HepG2 (cell line): Measurements from ENCODE around the gene HK2. TPM values are rescaled to one million over a fixed set of nuclear protein-coding genes. Genes with fewer than 3 reads are reported as not detected.

Experiments used
- ATAC-seq: fragments of 200-7000 bp; cut with Tn5 transposase; 3 replicates; pipeline ENCODE4 v1.9.1; 2020; ENCODE audit warnings: mild to moderate bottlenecking, moderate library complexity
- BruUV-seq: library from RNA; stranded (reverse); fragments of 400-500 nt; replicated peaks from 2 replicates; lab custom pipeline; 2021; lab: Mats Ljungman, UMichigan
- CTCF ChIA-PET: fragments of 300-600 bp; formaldehyde crosslinking; extraction: SDS; loops from one replicate; lab custom pipeline; 2021; ENCODE audit warnings: low total read pairs, inconsistent platforms, low intra/inter-chr PET ratio; lab: Yijun Ruan, JAX
- POLR2A ChIA-PET: fragments of 350-600 bp; sonication (Branson Sonifier 250); formaldehyde crosslinking; loops from one replicate; lab custom pipeline; 2020; ENCODE audit warnings: antibody characterized with exemption, inconsistent platforms; lab: Yijun Ruan, JAX
- DNase-seq: peaks from one replicate; pipeline ENCODE4 v3.0.0-alpha.2; 2015; ENCODE audit warnings: low spot score
- FAIRE-seq: peaks from 3 replicates; lab custom pipeline; 2011; peaks lifted over from hg19 to GRCh38; lab: Jason Lieb, UNC
- H2AFZ ChIP-seq: one replicate; pipeline ENCODE4 v1.6.1; 2011; ENCODE audit warnings: low read length, inconsistent platforms
- H3K27ac ChIP-seq: fragments of 300-600 bp; 3 replicates; pipeline ENCODE4 v1.8.0; 2011; ENCODE audit warnings: mixed run types, mild to moderate bottlenecking, mixed read lengths, low read length, inconsistent platforms; ENCODE audit not compliant: insufficient read depth; ENCODE audit errors: extremely low read length
- H3K27me3 ChIP-seq, 2 experiments: fragments of 200-600 bp in 1 of 2; 2 replicates in 1 of 2; 3 replicates in 1 of 2; pipeline versions ENCODE4 v1.6.0 to v1.8.0; 2011; ENCODE audit warnings: low read length in 2 of 2, mild to moderate bottlenecking in 2 of 2, moderate library complexity in 2 of 2, inconsistent platforms in 1 of 2; ENCODE audit not compliant: insufficient read depth in 2 of 2, control insufficient read depth in 1 of 2
- H3K36me3 ChIP-seq, 2 experiments: fragments of 200-600 bp in 1 of 2; replicated peaks in 1 of 2; 2 replicates in 1 of 2; 3 replicates in 1 of 2; pipeline versions ENCODE4 v1.5.1 to v1.8.0; 2011; ENCODE audit warnings: low read length in 2 of 2, inconsistent platforms in 1 of 2; ENCODE audit not compliant: insufficient read depth in 2 of 2, control insufficient read depth in 1 of 2
- H3K4me1 ChIP-seq: 2 replicates; pipeline ENCODE4 v1.5.1; 2012; ENCODE audit warnings: low read length, inconsistent platforms; ENCODE audit not compliant: insufficient read depth
- H3K4me2 ChIP-seq: 2 replicates; pipeline ENCODE4 v1.6.0; 2011; ENCODE audit warnings: low read depth, low read length, inconsistent platforms
- H3K4me3 ChIP-seq, 3 experiments: fragments of 200-600 bp in 1 of 3; sonication (generic), shearing (Covaris generic) in 1 of 3; replicated peaks in 1 of 3; 2 replicates each; pipeline ENCODE4 v1.5.1; 2011 to 2016; ENCODE audit warnings: low read length in 3 of 3, inconsistent platforms in 2 of 3, low read depth in 2 of 3, mild to moderate bottlenecking in 2 of 3, control low read depth in 1 of 3, mixed read lengths in 1 of 3; ENCODE audit not compliant: insufficient read depth in 1 of 3
- H3K79me2 ChIP-seq: one replicate; pipeline ENCODE4 v1.6.1; 2011; ENCODE audit warnings: low read length, inconsistent platforms; ENCODE audit not compliant: insufficient read depth
- H3K9ac ChIP-seq: 2 replicates; pipeline ENCODE4 v1.6.0; 2011; ENCODE audit warnings: mild to moderate bottlenecking, low read depth, low read length, inconsistent platforms; ENCODE audit not compliant: insufficient read depth
- H3K9me3 ChIP-seq: 2 replicates; pipeline ENCODE4 v1.5.1; 2012; ENCODE audit warnings: mild to moderate bottlenecking, low read length
- H4K20me1 ChIP-seq: 2 replicates; pipeline ENCODE4 v1.6.0; 2011; ENCODE audit warnings: inconsistent platforms, mild to moderate bottlenecking, low read length, moderate library complexity; ENCODE audit not compliant: insufficient read depth
- RBM22 ChIP-seq: fragments of 200-400 bp; formaldehyde crosslinking; optimal IDR thresholded peaks from 2 replicates; pipeline ENCODE3; 2017; ENCODE audit warnings: mild to moderate bottlenecking, low read length, moderate library complexity
- RORA ChIP-seq: sonication (generic); formaldehyde crosslinking; IDR thresholded peaks from 2 replicates; pipeline ENCODE4 v1.5.0; 2020; ENCODE audit warnings: mild to moderate bottlenecking, missing genetic modification reagents, moderate library complexity
- SSRP1 ChIP-seq: IDR thresholded peaks from 2 replicates; pipeline ENCODE4 v1.6.1; 2016; ENCODE audit warnings: control low read depth
- ZFX ChIP-seq: sonication (generic); formaldehyde crosslinking; IDR thresholded peaks from 2 replicates; pipeline ENCODE4 v1.4.0; 2020; ENCODE audit warnings: mild to moderate bottlenecking, low read depth, missing genetic modification reagents, moderate library complexity
- ZNF12 ChIP-seq: sonication (generic); formaldehyde crosslinking; IDR thresholded peaks from 2 replicates; pipeline ENCODE4 v1.5.0; 2020; ENCODE audit warnings: missing genetic modification reagents
- ZNF746 ChIP-seq: sonication (generic); formaldehyde crosslinking; IDR thresholded peaks from 2 replicates; pipeline ENCODE4 v1.8.0; 2022; ENCODE audit warnings: mild to moderate bottlenecking, missing genetic modification reagents
- WGBS: methylation state at CpG from one replicate; pipeline ENCODE4 v1.1.6; 2017; ENCODE audit warnings: low lambda C conversion rate; 5-methylcytosine and 5-hydroxymethylcytosine counted together
- in situ Hi-C: cut with HindIII; loops from 2 replicates; pipeline ENCODE4 v1.10.0; 2017; ENCODE audit warnings: low pct_unique_long_range_greater_than_20kb; ENCODE audit not compliant: extremely low pct_ligation_motif_present
- intact Hi-C: fragments of 100-400 bp; cut with micrococcal nuclease; formaldehyde crosslinking; loops from one replicate; pipeline ENCODE4 v1.10.0; 2022; ENCODE audit not compliant: unreplicated experiment
- polyA plus RNA-seq, 8 experiments: library from polyadenylated mRNA; depleted of rRNA in 3 of 8; stranded (reverse) in 7 of 8; unstranded in 1 of 8; fragments of >200 nt; fragmentation: Illumina TruSeq in 4 of 8; extraction: Trizol in 4 of 8; gene quantifications; 2 replicates each; pipeline versions ENCODE4 v1.2.1 to v1.2.3, GENCODE V29; 2011 to 2016; ENCODE audit warnings: low read depth in 4 of 8, missing spikeins in 1 of 8, mixed read lengths in 1 of 8; ENCODE audit not compliant: insufficient read depth in 1 of 8
- total RNA-seq, 5 experiments: library from RNA; depleted of rRNA; stranded (reverse); fragments of >200 nt; fragmentation: Illumina TruSeq; extraction: Trizol; gene quantifications; 2 replicates each; pipeline ENCODE4 v1.2.3, GENCODE V29; 2016; ENCODE audit warnings: low read depth in 1 of 5
- TF ChIP-seq, protein P1 (sequence below): sonication (generic); formaldehyde crosslinking; IDR thresholded peaks from 2 replicates; pipeline ENCODE4 v1.5.0; 2020; ENCODE audit warnings: mild to moderate bottlenecking, missing genetic modification reagents, borderline replicate concordance
- TF ChIP-seq, protein P2 (sequence below), 2 experiments: fragments of 450-650 bp in 1 of 2; sonication (generic) in 1 of 2; formaldehyde crosslinking; IDR thresholded peaks; 2 replicates each; pipeline versions ENCODE4 v1.5.0 to v1.8.0; 2020 to 2022; ENCODE audit warnings: mild to moderate bottlenecking in 1 of 2, missing genetic modification reagents in 1 of 2

Gene HK2
- total and polyA plus RNA-seq, 2 of the 13 experiments (the other 11 are each of a cell fraction or from before 2014, with no cell fraction given) = 13.2 to 101 TPM

DNA sequence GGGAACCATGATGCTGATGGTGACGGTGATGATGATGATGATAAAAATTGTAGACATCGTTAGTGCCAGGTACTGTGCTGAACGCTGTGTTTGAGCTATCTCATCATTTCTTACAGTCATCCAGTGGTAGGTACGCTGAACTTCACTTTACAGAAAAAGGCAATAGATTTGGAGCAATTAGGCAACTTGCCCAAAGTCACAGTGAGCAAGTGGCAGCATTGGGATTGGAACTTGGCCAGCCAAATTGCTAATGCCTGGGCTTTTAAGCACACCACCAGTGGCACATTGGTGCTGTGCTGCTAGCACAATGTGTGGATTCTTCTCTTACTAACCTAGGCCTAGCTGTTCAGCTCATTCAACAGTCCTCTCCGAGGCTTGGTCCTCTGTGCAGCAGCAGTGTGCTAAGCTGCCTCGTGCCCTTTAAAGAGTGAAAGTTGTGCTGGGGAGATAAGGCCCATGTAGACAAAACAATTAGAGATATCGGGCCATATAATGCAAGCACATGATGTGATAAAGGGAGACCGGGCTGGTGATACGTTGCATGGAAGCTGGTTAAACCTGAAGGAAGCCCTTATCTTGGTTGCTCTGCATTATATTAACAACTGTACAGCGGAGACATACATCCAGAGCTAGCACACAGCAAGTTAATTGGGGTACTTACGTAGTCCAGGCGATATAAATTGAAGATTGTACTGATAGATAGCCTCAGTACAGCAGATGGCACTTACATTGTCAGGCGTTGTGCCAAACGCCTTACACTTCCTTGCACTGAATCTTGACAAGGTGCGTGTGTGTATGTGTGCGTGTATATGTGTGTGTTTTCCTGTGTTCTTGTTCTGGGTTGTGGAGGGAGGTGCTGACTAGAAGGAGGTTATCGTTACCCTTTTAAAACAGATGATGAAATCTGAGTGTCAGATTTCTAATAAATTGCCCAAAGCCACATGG, 28.4 kb downstream of the HK2 start:
- peaks cover 55% of the 10 kb centered on the region for H3K4me1 ChIP-seq
- peaks cover 88% of the 10 kb centered on the region for H4K20me1 ChIP-seq
- intact Hi-C loops = no loop called here
- FAIRE-seq = no peak
- in situ Hi-C loops = no loop called here
- ATAC-seq = no peak
- no peaks in the 10 kb centered on the region for H3K9me3 ChIP-seq
- no peaks in the 10 kb centered on the region for H3K27me3 ChIP-seq
- H3K9ac ChIP-seq = no peak overlapping the region
- 98% methylated on average over 17 of the region's 17 CpGs for WGBS
- H3K4me3 ChIP-seq = no peak overlapping the region
- ChIA-PET CTCF (no interaction called here), POLR2A (interaction anchor here (1.3 to 1.4 kb wide), 2 partner anchors 13 to 98 kb away, joined by 3 read pairs; no protein-coding TSS in a partner anchor)
- H3K79me2 ChIP-seq = peaks cover 91% of the 10 kb centered on the region
- no peak overlapping the region for H2AFZ ChIP-seq
- H3K4me2 ChIP-seq = no peak overlapping the region
- no peak overlapping the region for H3K27ac ChIP-seq
- TF ChIP-seq RORA (CRISPR knock-in tag) (no peak), ZFX (CRISPR knock-in tag) (0 out of 2 replicates have a peak, but pooled peaks have one; percentile 19), ZNF12 (CRISPR knock-in tag) (peak; percentile 51; the same call in 1 of the 2 replicates), RBM22 (peak; percentile 64), SSRP1 (CRISPR knock-in tag) (0 out of 2 replicates have a peak, but pooled peaks have one; percentile 18), ZNF746 (no peak)
- TF ChIP-seq, protein P1, sequence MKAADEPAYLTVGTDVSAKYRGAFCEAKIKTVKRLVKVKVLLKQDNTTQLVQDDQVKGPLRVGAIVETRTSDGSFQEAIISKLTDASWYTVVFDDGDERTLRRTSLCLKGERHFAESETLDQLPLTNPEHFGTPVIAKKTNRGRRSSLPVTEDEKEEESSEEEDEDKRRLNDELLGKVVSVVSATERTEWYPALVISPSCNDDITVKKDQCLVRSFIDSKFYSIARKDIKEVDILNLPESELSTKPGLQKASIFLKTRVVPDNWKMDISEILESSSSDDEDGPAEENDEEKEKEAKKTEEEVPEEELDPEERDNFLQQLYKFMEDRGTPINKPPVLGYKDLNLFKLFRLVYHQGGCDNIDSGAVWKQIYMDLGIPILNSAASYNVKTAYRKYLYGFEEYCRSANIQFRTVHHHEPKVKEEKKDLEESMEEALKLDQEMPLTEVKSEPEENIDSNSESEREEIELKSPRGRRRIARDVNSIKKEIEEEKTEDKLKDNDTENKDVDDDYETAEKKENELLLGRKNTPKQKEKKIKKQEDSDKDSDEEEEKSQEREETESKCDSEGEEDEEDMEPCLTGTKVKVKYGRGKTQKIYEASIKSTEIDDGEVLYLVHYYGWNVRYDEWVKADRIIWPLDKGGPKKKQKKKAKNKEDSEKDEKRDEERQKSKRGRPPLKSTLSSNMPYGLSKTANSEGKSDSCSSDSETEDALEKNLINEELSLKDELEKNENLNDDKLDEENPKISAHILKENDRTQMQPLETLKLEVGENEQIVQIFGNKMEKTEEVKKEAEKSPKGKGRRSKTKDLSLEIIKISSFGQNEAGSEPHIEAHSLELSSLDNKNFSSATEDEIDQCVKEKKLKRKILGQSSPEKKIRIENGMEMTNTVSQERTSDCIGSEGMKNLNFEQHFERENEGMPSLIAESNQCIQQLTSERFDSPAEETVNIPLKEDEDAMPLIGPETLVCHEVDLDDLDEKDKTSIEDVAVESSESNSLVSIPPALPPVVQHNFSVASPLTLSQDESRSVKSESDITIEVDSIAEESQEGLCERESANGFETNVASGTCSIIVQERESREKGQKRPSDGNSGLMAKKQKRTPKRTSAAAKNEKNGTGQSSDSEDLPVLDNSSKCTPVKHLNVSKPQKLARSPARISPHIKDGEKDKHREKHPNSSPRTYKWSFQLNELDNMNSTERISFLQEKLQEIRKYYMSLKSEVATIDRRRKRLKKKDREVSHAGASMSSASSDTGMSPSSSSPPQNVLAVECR (CRISPR knock-in tag) = 0 out of 2 replicates have a peak, but pooled peaks have one; percentile 11
- TF ChIP-seq, protein P2, sequence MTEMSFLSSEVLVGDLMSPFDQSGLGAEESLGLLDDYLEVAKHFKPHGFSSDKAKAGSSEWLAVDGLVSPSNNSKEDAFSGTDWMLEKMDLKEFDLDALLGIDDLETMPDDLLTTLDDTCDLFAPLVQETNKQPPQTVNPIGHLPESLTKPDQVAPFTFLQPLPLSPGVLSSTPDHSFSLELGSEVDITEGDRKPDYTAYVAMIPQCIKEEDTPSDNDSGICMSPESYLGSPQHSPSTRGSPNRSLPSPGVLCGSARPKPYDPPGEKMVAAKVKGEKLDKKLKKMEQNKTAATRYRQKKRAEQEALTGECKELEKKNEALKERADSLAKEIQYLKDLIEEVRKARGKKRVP (CRISPR knock-in tag; IDR thresholded peaks at IDR 0.05) = 0 out of 4 replicates have a peak, but pooled peaks of 1 of the 2 experiments have one; percentile 47
- peaks cover 56 to 97% of the 10 kb centered on the region in 2 experiments for H3K36me3 ChIP-seq
- DNase-seq = no peak
- no TSS peak for BruUV-seq
